ENCODE results near the gene FSTL3.

Gene FSTL3

DNA sequence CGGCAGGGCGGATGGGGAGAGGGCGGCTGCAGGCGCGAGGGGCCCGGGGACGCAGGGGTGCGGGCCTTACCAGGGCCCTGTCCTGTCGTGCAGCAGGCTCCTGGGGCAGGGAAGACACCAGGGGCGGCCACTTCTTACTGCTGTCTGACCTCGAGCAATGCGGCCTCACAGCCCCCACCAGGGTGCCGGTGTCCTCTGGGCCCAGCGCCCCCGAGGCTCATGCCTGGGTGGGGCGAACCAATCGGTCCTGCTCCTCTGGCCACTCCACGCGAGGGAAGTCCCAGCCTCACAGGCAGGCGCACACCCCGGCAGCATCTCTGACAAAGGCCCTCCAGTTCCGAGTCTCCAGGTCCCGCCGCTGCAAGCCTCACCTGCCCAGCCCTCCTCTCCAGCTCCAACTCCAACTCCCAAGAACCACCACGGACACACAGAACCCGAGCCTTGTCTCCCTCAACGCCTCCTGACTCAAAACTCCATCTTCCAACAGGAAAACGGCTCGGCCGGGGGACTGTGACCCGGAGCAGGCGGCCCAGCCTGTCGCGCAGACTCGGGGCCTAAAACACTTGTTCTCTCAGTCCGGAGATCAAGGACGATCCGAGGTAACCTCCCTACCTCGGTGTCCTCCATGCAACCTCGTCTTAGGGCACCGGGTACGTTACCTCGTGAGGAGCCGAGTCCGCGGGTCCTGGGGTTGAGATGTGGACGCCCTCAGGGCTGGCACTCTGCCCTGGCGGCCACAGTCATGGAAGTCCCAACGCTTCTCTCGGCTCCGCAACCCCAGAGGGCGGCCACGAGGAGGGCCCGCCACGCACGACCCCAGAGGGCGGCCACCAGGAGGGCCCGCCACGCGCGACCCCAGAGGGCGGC, 30.0 kb upstream of the FSTL3 start:
- no peak for DNase-seq

DNA sequence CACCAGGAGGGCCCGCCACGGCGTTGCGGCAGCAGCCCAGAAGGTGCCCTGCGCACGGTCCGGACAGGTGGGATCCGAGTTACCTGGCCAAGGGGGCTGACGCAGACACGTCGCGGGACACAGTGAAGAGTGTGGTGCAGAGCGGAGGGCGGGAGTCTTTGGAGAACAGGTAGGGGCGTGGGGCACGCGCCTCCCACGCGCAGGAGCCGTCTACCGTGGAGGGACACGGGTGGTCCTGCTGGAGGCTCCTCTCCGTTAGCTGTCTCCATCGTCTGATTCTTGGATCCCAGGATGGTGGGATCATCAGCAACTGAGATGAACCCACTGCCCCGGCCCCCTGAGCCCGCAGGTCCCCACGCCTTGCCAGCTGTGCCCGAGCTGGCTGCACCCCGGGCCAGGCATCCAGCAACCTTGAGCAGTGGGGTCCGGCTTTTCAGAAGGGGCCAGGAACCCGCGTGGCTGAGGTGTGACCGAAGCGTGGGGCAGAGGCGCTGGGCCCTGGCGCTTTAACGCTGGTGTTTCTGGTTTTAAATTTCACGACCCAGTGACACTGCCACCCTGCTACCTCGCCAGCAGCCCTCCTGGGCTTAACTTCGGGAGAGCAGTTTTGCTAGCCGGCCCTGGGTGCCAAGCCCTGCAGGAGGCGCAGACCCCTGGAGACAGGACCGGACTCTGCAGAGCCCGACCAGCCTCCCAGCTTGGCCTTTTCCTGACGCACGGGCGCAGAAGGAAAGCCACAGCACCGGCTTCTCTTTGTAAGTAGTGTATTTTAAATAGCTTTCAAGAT, 29.2 kb upstream of the FSTL3 start:
- no peak for DNase-seq

DNA sequence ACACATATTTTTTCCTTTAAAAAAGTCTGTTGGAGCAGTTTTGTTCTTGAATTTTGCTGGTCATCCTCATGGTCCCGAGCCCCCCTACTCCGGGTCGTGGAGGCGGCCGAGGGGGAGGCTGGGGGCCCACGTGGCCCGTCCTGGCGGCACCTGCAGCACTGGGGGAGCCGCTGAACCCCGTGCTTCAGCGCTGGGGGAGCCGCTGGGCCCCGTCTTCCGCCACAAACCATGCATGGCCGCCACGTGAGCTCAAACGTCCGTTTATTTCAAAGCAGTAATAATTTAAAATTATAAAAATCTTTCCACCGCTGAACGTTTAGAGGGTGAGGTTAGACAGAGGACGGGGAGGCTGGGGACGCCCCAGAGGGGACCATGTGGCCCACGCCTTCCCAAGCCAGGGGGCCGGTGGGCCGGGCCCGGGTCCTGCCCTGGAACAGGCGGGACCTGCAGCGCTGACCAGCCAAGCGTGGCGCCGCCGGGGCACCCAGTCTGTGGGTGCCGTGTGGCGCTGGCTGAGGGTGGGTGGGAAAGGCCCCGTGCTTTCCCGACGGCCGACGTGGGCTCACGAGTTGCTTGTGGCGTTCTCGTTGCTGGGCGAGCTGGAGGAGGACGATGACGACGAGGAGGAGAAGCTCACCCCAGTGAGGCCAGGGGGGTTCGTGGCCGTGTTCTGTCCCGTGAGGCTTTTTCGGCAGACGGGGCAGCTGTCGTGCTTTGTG, 28.5 kb upstream of the FSTL3 start:
- no peak for DNase-seq

- DNase-seq, result no peak
These were observed 27.9 kb upstream of the FSTL3 start for GRCh38 chr19:648305-648704.

DNA sequence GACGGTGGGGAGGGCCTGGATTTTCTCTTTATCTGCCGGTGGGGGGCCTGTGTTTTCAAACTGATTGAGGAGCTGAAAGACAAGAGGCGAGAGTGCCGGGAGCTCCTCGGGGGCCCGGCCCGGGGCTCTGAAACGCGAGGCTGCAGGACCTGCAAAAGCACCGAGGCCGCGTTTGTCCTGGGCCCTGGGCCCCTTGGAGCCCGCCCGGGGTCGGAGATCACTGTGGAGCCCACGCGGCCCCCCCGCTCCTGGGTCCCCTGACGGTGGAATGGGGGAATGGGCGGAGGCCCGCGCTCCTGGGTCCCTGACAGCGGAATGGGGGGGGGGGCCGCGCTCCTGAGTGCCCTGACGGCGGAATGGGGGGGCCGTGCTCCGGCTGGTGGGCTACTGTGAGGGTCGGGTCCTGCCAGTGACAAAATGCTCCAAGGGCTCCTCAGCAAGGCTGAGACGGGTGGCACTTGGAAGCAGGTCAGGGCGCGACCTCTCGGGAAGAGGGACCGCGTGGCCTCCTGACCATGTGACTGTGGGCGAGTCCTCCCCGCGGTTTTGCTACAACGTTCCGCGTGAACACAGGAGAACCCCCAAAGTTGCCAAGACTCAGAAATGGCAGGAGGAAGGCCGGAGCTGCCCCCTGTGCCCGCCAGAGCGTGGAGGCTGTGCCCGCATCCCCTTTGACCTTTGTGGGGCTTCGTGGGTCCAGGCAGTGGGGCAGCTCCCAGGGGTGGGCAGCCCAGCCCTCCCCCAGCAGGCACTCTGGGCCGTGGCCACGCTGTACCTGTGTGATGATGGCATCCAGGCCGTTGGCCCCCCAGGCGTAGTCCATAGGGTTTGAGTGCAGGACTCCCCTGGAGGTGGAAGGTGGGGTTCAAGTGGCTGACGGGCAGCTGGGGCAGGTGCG, 27.0 kb upstream of the FSTL3 start:
- no peak for DNase-seq

GRCh38 chr19:650121-650520, 26.1 kb upstream of the FSTL3 start:
- DNase-seq, result no peak

DNA sequence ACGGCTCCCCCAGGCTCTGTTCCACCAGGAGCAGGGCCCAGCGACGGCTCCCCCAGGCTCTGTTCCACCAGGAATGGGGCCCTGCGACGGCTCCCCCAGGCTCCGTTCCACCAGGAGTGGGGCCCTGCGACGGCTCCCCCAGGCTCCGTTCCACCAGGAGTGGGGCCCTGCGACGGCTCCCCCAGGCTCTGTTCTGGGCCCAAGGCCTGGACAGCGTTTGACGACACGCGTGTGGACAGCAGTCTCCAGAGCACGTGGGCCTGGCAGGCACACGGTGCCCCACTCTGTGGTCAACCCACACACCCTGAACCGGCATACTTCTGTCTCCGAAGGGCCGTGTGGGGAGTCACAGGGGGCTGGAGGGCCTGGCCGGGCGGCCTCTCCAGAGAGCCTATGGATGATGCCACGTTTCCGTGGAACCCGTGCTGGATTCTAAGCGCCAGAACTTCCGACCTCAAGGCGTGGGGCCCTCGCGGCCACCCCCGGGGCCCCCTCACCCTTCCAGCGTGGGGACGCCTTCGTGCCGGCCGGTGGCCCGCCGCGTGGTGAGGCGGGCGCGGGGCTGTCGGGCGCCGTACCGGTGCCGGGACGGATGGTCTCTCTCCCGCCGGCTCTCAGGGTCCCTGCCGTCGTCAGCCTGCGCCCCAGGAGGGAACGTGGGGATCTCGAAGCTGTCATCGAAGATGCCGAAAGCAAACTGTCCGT, 24.9 kb upstream of the FSTL3 start:
- no peak for DNase-seq

DNA sequence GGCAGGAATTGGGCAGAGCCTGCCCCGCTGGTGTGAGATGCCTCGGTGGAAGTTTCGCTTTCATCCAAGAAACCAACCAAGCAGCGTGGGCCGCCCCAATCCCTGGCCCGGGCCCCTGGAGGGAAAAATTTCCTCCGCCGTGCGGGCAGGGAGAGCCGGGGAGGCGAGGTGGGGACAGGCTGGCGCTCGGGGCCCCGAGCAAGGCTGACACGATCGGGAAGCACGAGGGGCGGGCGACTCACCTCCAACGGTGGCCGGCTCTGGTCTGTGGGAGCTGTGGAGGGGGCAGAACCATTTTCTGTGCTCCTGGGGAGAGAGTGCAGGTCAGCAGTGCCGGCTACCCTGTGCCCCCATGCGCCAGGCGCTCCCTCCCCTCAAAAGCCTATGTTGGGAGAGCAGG, 24.2 kb upstream of the FSTL3 start:
- no peak for DNase-seq

DNA sequence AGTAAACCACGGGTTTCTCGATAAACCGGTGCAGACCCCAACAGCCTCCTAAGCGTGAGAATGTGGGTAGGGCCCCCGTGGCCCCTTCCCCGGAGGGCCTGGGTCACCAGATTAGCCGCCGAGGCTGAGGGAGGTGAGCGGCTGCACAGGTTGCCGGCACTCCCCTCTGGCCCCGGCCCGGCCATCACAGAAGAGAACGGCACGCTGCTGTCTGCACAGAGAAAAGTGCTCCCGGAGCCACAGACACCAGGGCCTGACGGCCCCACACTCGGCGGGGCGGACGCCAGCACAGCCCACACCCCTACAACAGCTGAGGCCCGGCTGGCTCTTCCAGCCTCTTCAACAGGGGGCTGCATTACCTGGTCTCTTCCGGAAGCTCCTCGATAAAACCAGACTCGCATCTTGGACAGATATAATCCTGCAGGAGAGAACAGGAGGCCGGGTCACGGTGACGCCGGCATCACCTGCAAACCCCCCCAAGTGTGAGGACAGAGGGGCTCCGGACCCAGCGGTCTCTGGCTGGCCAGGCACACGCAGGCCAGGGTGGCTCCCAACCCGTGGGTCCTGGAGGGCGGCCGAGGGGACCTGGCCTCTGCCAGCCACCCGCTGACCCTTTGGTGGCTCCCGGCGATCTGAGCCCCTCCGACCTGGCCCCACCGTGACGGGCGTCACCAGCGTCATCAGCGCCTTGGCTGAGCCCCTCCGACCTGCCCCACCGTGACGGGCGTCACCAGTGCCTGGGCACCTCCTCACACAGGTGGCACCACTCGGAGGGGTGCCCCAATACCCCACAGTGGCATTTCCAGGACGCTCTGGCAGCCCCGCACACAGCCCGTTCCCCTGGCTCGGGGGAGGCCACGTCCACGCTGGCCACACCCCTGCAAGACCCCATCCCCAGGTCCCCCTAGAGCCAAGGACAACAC, 23.5 kb upstream of the FSTL3 start:
- DNase-seq, result no peak

DNA sequence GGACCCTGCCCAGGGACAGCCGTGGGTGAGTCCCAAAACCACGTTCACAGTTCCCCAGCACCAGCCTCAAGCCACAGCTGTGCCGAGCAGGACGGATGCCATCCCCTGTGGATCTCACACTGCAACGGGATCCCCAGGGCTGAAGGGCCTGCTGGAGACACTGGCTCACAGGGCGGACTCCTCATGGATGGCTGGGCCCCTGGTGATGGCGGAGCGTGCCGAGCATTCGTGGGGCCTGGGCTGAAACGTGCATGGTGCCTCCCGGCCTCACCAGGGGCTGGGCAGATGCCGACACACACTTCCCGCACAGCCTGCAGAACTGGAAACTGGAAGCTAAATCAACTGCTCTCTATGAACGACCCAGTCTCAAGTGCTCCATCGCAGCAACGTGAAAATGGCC, 22.8 kb upstream of the FSTL3 start:
- no peak for DNase-seq

DNA sequence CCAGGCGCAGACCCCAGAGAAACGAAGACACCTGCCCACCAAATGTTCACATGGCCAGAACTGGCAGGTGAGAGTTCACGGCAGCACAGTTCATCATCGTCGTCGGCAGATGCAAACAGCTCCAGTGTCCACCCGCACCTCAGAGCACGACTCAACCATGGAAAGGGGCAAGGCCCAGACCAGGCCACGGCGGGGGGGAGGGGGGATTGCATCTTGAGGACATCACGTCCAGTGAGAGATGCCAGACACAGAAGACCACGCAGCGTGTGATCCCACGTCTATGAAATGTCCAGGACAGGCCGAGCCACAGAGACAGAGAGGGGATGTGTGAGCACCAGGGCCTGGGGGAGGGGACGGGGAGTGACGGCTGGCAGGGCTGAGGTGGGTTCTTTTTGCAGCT, 20.5 kb upstream of the FSTL3 start:
- DNase-seq, result no peak

DNA sequence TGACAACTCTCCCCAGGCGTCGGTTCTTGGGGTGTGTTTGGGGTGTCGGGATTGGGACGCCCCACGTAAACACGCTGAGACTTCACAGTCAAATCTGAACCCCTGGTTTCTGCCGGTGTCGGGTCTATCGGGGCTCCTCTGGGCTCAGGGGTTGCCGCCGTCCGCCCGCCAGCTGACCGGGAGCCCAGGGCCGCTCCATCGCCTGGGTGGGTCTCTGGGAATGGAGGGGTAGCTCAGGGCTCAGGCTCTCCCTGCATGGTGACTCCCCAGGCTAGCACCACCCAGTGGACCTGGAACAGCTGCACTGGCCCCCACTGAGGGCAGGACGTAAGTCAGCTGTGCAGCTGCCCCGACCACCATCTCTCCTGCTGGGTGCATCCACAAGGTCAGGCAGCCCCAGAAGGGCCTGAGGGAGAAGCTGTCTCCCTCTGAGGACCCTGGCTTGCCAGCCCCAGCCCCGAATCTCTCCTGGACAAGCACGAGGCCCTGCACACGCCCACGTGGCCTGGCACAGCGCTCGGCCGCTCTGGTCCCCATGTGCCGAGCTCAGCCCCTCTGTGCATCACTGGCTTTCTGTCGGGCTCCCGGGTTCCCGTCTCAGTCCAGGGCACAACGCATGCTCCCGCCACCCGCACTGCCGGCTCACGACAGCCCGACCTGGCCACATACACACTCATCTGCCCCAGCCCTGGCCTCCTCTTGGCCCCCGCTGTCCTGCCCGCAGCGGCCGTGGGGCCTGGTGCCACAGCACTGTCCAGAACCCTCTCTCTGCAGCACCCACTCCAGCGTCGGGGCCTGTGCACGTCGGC, 19.2 kb upstream of the FSTL3 start:
- DNase-seq, result no peak

DNA sequence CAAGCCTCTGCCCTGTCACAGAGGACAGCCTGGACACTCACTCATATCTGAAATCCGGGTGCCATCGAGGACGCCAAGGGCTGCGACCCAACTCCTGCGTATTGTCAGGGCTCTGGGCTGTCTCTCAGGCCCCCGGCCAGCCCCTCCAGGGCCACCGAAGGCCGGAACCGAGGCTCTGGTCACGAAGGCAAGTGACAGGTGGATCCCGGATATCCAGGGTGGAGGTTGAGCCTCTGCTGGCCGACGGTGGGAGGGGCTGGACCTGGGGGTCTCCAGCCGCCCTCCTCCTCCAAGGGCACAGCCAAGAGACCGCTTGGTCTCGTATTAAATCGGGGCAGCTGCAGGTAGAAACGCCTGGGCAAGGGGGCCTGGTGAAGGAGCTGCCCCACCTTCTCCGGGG, 18.6 kb upstream of the FSTL3 start:
- DNase-seq, result no peak

DNA sequence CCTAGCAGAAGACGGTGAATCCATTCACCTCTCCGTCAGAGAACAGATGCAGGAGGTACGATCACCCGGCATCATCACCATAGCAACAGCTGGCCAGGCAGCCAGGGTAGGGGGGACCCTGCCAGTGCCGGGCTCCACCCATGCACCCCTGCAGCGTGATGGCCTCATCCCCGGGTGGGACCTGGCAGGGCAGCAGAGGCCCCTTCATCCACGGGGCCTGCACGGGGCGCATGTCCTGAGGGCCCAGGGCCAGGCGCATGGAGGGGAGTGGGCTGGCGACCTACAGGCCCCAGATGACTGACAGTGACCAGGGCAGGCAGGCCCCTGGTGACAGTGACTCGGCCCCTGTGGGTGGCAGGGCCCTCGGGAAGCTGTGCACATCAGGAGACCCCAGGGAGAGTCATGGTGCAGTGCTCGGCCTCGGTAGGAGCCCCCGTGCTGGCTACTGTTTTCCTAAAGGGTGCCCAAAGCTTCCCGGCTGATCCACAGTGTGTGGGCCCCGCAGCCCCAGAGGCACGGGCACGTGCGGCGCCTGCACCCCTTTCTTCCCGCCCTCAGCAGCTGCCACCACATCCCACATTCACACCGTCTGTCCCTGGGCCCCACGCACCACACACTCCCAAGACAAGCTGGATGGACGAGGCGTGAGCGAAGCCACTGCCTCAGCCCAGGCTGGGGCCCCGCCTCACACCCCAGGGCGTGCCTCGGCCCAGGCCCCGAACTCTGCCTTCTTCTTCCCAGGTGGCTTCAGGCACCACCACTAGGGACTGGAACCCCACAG, 17.9 kb upstream of the FSTL3 start:
- no peak for DNase-seq

GRCh38 chr19:658916-659839, 17.0 kb upstream of the FSTL3 start:
- no peak for DNase-seq

GRCh38 chr19:660793-661426, 15.3 kb upstream of the FSTL3 start:
- DNase-seq, result no peak
